Mammary epithelial cell (primary cell): Measurements from ENCODE around the gene CDX1.

Experiments
- CTCF ChIP-seq, 2 donors: IDR thresholded peaks in 1 of 2; conservative IDR thresholded peaks in 1 of 2; 2 replicates each; pipeline ENCODE4 v1.5.1; 2011 to 2012; ENCODE audit warnings: inconsistent platforms in 2 of 2, low read length in 2 of 2, mild to moderate bottlenecking in 2 of 2, control low read depth in 1 of 2, low read depth in 1 of 2; ENCODE audit not compliant: insufficient read depth in 1 of 2; ENCODE audit errors: extremely low read depth in 1 of 2
- EZH2 ChIP-seq: IDR thresholded peaks from 2 replicates; pipeline ENCODE4 v1.6.1; 2012; ENCODE audit warnings: low read length, inconsistent platforms, borderline replicate concordance

GRCh38 chr5:150182774-150183173 is 16.2 kb downstream of the CDX1 start:
- no peak for TF ChIP-seq CTCF (conservative IDR thresholded peaks at IDR 0.05 in 1 of 2, IDR thresholded peaks at IDR 0.05 in 1 of 2; ENCODE audit: extremely low read depth in 1 of 2, insufficient read depth in 1 of 2, low read depth in 1 of 2, low read length in 2 of 2)
- no peak for TF ChIP-seq EZH2
